HG02973 (cell line): Measurements from ENCODE around the gene POU2AF2.
"Not testable (repeated sequence)": the region's sequence is repeated elsewhere in the genome, so short reads cannot be mapped to it uniquely, and the experiment has no call there.

Experiments used
- ATAC-seq: cut with Tn5 transposase; IDR thresholded peaks from one replicate; pipeline ENCODE4 v1.9.1; 2021; ENCODE audit warnings: moderate library complexity; ENCODE audit not compliant: unreplicated experiment

Gene POU2AF2

GRCh38 chr11:111253630-111254029 lies 8.1 kb downstream of the POU2AF2 start:
- no peak for ATAC-seq

GRCh38 chr11:111258046-111258445 lies 12.5 kb downstream of the POU2AF2 start:
- no peak for ATAC-seq

GRCh38 chr11:111259896-111260295 lies 14.4 kb downstream of the POU2AF2 start:
- ATAC-seq: no peak

GRCh38 chr11:111260811-111261210 lies 15.3 kb downstream of the POU2AF2 start:
- no peak for ATAC-seq

GRCh38 chr11:111264646-111265045 lies 19.1 kb downstream of the POU2AF2 start:
- ATAC-seq: no peak

GRCh38 chr11:111265421-111265820 lies 19.9 kb downstream of the POU2AF2 start:
- no peak for ATAC-seq

- ATAC-seq: not testable (repeated sequence)
These were observed 22.8 kb downstream of the POU2AF2 start for GRCh38 chr11:111268303-111268702.

- no peak for ATAC-seq
These were observed 23.8 kb downstream of the POU2AF2 start for GRCh38 chr11:111269146-111269868.

GRCh38 chr11:111272420-111272819 lies 26.9 kb downstream of the POU2AF2 start:
- ATAC-seq: no peak

GRCh38 chr11:111282562-111283075 lies 37.1 kb downstream of the POU2AF2 start:
- no peak for ATAC-seq

GRCh38 chr11:111283945-111284481 lies 38.5 kb downstream of the POU2AF2 start:
- no peak for ATAC-seq

GRCh38 chr11:111285189-111286091 lies 39.9 kb downstream of the POU2AF2 start:
- no peak for ATAC-seq

GRCh38 chr11:111291764-111292163 lies 46.2 kb downstream of the POU2AF2 start:
- ATAC-seq: no peak

GRCh38 chr11:111292408-111292807 lies 46.9 kb downstream of the POU2AF2 start:
- ATAC-seq: not testable (repeated sequence)

GRCh38 chr11:111296196-111296595 lies 50.7 kb downstream of the POU2AF2 start:
- no peak for ATAC-seq

GRCh38 chr11:111297696-111298095 lies 52.2 kb downstream of the POU2AF2 start:
- ATAC-seq: no peak

GRCh38 chr11:111298413-111299100 lies 53.0 kb downstream of the POU2AF2 start, which contains the start of gene POU2AF3:
TSS of gene POU2AF3 (plus strand) at chr11:111298546. CDS start at chr11:111298582, 36 bp downstream.
- no peak for ATAC-seq

- ATAC-seq: no peak
These were observed 53.8 kb downstream of the POU2AF2 start for GRCh38 chr11:111299101-111300026.

GRCh38 chr11:111300569-111300968 lies 55.0 kb downstream of the POU2AF2 start:
- ATAC-seq: no peak
